SK-N-MC (cell line): Measurements from ENCODE around the gene MAGED1.

Source experiments
- DNase-seq: peaks from one replicate; pipeline ENCODE4 v3.0.0-alpha.2; 2011; ENCODE audit warnings: low read depth, low spot score
- H3K27ac ChIP-seq: fragments of 200-600 bp; sonication (generic); 2 replicates; pipeline ENCODE4 v1.5.1; 2016; ENCODE audit warnings: mixed run types
- H3K36me3 ChIP-seq: fragments of 200-600 bp; sonication (generic); 2 replicates; pipeline ENCODE4 v1.6.1; 2017; ENCODE audit warnings: antibody characterized with exemption, low read length, mixed read lengths; ENCODE audit not compliant: insufficient read depth
- H3K4me3 ChIP-seq: fragments of 200-600 bp; sonication (generic); 2 replicates; pipeline ENCODE4 v1.5.1; 2016
- H3K9ac ChIP-seq: fragments of 200-600 bp; sonication (generic); 2 replicates; pipeline ENCODE4 v1.8.0; 2017; ENCODE audit warnings: mixed run types, mixed read lengths; ENCODE audit not compliant: insufficient read length
- H3K9me3 ChIP-seq: fragments of 200-600 bp; sonication (generic); 2 replicates; pipeline ENCODE4 v1.6.1; 2017; ENCODE audit warnings: low read depth, mild to moderate bottlenecking, antibody characterized with exemption, low read length, moderate library complexity, mixed read lengths
- EZH2 ChIP-seq: fragments of 200-600 bp; sonication (generic); IDR thresholded peaks from one replicate; pipeline ENCODE4 v1.6.1; 2017; ENCODE audit warnings: antibody characterized with exemption
- FOXP2 ChIP-seq: optimal IDR thresholded peaks from 2 replicates; pipeline ENCODE3; 2011; ENCODE audit warnings: mild to moderate bottlenecking, moderate library complexity; ENCODE audit not compliant: insufficient read depth; ENCODE audit errors: extremely low read length, control extremely low read depth
- POLR2AphosphoS5 ChIP-seq: IDR thresholded peaks from 2 replicates; pipeline ENCODE4 v1.6.1; 2012; ENCODE audit warnings: mild to moderate bottlenecking, low read depth, low read length, borderline replicate concordance

MAGED1 gene

GRCh38 chrX:51857159-51857733, 36.2 kb upstream of the MAGED1 start:
- no peak for DNase-seq
- Histone ChIP-seq H3K9ac (no peak overlapping the region), H3K36me3 (peaks cover 30% of the 10 kb centered on the region), H3K9me3 (peaks cover 2% of the 10 kb centered on the region; the same call in 1 of the 2 replicates), H3K27ac (no peak overlapping the region), H3K4me3 (no peak overlapping the region)
- no peak for TF ChIP-seq EZH2
- no peak for TF ChIP-seq FOXP2
- no peak for TF ChIP-seq POLR2AphosphoS5

- H3K9ac ChIP-seq, result no peak overlapping the region
- no peak for DNase-seq
- peaks cover 16% of the 10 kb centered on the region for H3K36me3 ChIP-seq
- H3K4me3 ChIP-seq, result no peak overlapping the region
- peaks cover 2% of the 10 kb centered on the region; the same call in 1 of the 2 replicates for H3K9me3 ChIP-seq
- TF ChIP-seq EZH2 (no peak), POLR2AphosphoS5 (no peak), FOXP2 (no peak)
- H3K27ac ChIP-seq, result no peak overlapping the region
These were observed 32.7 kb upstream of the MAGED1 start for GRCh38 chrX:51860679-51861078.

- Histone ChIP-seq H3K9ac (no peak overlapping the region), H3K36me3 (peaks cover 11% of the 10 kb centered on the region; the same call in 1 of the 2 replicates), H3K9me3 (peaks cover 5% of the 10 kb centered on the region; the same call in 1 of the 2 replicates), H3K4me3 (no peak overlapping the region), H3K27ac (no peak overlapping the region)
- TF ChIP-seq POLR2AphosphoS5, result no peak
- TF ChIP-seq FOXP2, result no peak
- no peak for TF ChIP-seq EZH2
- no peak for DNase-seq
These were observed 30.5 kb upstream of the MAGED1 start for GRCh38 chrX:51862920-51863319.

- H3K4me3 ChIP-seq, result no peak overlapping the region
- no peak overlapping the region for H3K27ac ChIP-seq
- no peak overlapping the region for H3K9ac ChIP-seq
- H3K9me3 ChIP-seq, result peaks cover 5% of the 10 kb centered on the region; the same call in 1 of the 2 replicates
- no peak for DNase-seq
- no peak for TF ChIP-seq POLR2AphosphoS5
- no peak for TF ChIP-seq FOXP2
- no peak for TF ChIP-seq EZH2
- H3K36me3 ChIP-seq, result peaks cover 11% of the 10 kb centered on the region; the same call in 1 of the 2 replicates
These were observed 27.2 kb upstream of the MAGED1 start for GRCh38 chrX:51866210-51866609.

GRCh38 chrX:51867626-51868025, 25.8 kb upstream of the MAGED1 start:
- Histone ChIP-seq H3K9ac (no peak overlapping the region), H3K27ac (no peak overlapping the region), H3K9me3 (peaks cover 5% of the 10 kb centered on the region; the same call in 1 of the 2 replicates), H3K4me3 (no peak overlapping the region), H3K36me3 (peaks cover 11% of the 10 kb centered on the region; the same call in 1 of the 2 replicates)
- TF ChIP-seq POLR2AphosphoS5 (no peak), EZH2 (no peak), FOXP2 (no peak)
- DNase-seq, result no peak

GRCh38 chrX:51870354-51870753, 23.1 kb upstream of the MAGED1 start:
- Histone ChIP-seq H3K27ac (no peak overlapping the region), H3K4me3 (no peak overlapping the region), H3K36me3 (0 out of 2 replicates have a peak, but pooled peaks cover 6% of the 10 kb centered on the region), H3K9ac (no peak overlapping the region), H3K9me3 (peaks cover 5% of the 10 kb centered on the region; the same call in 1 of the 2 replicates)
- TF ChIP-seq EZH2, result no peak
- TF ChIP-seq FOXP2, result no peak
- TF ChIP-seq POLR2AphosphoS5, result no peak
- no peak for DNase-seq

GRCh38 chrX:51874123-51874522, 19.3 kb upstream of the MAGED1 start:
- TF ChIP-seq POLR2AphosphoS5 (no peak), FOXP2 (no peak), EZH2 (no peak)
- Histone ChIP-seq H3K4me3 (no peak overlapping the region), H3K36me3 (no peaks in the 10 kb centered on the region), H3K9ac (no peak overlapping the region), H3K9me3 (no peaks in the 10 kb centered on the region), H3K27ac (no peak overlapping the region)
- no peak for DNase-seq

GRCh38 chrX:51876441-51876840, 17.0 kb upstream of the MAGED1 start:
- no peaks in the 10 kb centered on the region for H3K9me3 ChIP-seq
- no peak overlapping the region for H3K27ac ChIP-seq
- no peak for TF ChIP-seq POLR2AphosphoS5
- TF ChIP-seq EZH2, result no peak
- TF ChIP-seq FOXP2, result no peak
- no peak overlapping the region for H3K4me3 ChIP-seq
- H3K36me3 ChIP-seq, result no peaks in the 10 kb centered on the region
- no peak for DNase-seq
- H3K9ac ChIP-seq, result no peak overlapping the region
